Left renal cortex interstitium (tissue), 4 donors: ENCODE data around the gene RASA3. TPM values are rescaled to one million over a fixed set of nuclear protein-coding genes. Genes with fewer than 3 reads are reported as not detected.

Experiments used
- DNase-seq, 4 donors: peaks; one replicate each; pipeline ENCODE4 v3.0.0-alpha.2; 2013; ENCODE audit warnings: low read depth in 4 of 4, low spot score in 2 of 4, missing footprints in 1 of 4
- polyA plus RNA-seq, 4 donors: library from polyadenylated mRNA; unstranded; fragments of 120-200 nt; gene quantifications; one replicate each; pipeline ENCODE4 v1.2.1, GENCODE V29; 2013; ENCODE audit not compliant: insufficient read length in 4 of 4

The RASA3 gene
- polyA plus RNA-seq, 4 donors = 12.4 to 16.0 (median 13.8) TPM

DNA sequence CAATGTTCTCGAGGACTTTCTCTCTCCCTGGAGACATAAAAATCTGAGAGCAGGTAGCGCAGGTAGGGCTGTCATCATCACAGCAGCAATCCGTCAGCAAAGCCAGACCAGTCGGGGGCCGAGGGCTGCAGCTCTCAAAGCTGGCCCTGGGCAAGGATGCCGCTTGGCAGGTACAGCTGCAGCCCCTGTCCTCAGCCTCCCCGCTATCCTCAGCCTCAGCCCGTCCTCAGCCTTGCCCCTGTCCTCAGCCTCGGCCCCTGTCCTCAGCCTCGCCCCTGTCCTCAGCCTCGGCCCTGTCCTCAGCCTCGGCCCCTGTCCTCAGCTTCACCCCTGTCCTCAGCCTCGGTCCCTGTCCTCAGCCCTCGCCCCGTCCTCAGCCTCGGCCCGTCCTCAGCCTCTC is 169.4 kb downstream of the RASA3 start:
- DNase-seq = no peak

GRCh38 chr13:113962386-113962785 is 170.0 kb downstream of the RASA3 start:
- no peak for DNase-seq

DNA sequence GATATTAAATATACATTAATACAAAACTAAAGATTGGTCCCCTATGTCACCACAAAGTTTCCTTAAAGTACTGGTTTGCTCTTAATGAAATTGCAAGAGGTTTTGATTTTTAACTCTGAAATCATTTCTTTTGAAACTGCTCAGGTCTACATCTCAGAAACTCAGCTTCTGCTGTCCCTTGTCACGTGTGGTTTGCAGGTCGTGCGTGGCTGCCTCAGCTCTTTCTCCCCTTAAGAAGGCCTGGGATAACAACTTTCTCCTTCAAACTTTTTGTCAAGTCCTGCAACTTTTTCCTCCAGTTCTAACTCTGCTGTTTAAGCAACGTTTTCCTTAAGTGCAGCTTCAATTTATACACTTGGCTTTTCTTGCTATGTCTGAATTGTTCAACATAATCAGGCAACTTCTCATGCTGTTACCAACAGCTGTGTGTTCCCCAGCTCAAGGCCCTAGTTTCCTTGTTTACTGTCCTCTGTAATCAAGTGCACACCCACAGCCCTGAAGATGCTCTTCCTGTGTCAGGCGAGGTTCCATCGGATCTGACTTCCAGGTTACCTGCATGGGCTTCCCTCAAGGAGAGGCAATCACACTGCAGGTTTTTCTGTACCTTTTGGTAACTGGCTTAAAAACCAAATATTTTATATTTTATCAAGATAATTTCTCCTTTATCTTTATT is 172.0 kb downstream of the RASA3 start:
- DNase-seq = no peak

DNA sequence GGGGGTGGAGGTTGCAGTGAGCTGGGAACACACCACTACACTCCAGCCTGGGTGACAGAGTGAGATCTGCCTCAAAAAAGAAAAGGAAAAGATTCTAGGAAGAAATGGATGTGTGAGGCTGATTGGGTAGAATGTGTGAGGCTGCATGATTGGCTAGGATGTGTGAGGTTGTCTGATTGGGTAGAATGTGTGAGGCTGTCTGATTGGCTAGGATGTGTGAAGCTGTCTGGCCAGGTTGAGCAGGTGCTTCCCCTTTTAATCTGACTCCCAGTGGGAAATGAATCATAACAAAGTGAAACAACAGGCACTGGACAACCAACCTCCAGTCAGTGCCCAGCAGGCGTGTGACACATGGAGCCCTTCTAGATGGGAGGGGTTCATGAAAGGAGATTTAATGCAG is 173.2 kb downstream of the RASA3 start:
- DNase-seq = no peak

DNA sequence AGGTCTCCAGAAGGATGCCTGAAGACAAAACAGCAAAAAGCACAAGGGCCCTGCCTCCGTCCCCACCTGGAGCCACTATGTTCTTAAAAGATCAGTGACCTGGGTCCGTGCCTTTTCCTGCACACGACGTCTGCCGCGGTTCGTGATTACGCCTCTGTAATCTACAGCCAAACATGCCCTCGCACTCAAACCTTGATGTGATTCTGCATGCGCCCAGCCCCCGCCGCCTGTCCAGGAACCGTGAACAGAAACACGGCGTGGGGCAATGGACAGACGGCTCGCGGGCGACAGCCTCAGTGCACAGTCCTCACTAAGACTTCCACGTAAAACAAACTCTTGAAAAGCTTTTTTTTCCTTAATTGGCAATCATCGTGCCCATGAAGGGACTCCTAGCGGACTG is 174.1 kb downstream of the RASA3 start:
- DNase-seq = no peak

GRCh38 chr13:113956571-113956970 is 175.9 kb downstream of the RASA3 start:
- DNase-seq = no peak

DNA sequence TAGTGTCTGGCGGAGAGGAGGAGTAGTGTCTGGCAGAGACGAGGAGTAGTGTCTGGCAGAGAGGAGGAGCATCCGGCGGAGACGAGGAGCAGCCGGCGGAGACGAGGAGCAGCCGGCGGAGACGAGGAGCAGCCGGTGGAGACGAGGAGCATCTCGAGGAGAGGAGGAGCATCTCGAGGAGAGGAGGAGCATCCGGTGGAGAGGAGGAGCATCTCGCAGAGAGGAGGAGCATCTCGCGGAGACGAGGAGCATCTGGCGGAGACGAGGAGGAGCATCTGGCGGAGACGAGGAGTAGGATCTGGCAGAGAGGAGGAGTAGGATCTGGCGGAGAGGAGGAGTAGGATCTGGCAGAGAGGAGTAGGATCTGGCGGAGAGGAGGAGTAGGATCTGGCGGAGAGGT is 176.7 kb downstream of the RASA3 start:
- DNase-seq = no peak

GRCh38 chr13:113955235-113955634 is 177.2 kb downstream of the RASA3 start:
- no peak for DNase-seq

GRCh38 chr13:113954046-113954835 is 178.2 kb downstream of the RASA3 start:
- DNase-seq = no peak

- no peak for DNase-seq
Measured at GRCh38 chr13:113953561-113953960, 178.9 kb downstream of the RASA3 start.

GRCh38 chr13:113952983-113953520 is 179.4 kb downstream of the RASA3 start:
- DNase-seq = no peak

DNA sequence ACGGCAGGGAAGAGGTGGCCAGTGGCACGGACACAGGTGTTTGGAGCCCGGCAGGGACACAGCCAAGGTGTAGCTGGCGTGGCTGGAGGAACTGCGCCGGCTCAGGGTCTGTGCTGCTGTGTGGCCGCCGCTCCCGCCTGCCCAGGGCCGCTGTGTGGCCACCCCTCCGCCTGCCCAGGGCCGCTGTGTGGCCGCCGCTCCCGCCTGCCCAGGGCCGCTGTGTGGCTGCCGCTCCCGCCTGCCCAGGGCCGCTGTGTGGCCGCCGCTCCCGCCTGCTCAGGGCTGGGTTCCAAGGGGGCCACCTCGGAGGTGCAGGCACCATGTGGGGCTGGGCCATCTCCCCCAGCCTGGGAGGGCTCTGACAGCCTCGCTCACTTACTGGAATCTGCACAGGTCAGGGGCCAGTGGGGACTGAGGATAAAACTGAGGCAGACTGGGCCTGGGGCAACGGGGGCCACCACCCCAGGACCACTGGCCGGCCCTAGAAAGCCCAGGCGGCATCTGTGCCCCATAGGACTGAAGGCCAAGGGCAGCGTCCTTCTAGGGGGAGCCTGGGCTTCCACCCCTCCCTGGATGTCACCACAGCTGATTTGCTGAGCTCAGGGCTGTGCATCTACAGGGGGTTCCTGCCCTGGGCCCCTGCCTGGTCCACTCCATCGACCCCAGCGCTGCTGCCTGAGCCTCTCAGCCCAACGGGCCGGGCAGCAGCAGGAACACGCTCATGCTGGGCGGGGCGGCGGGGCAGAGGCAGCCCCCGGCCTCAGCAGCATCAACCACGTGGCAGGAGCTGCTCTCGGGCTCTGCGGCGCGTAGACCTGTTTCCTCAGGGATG is 180.1 kb downstream of the RASA3 start:
- no peak for DNase-seq

DNA sequence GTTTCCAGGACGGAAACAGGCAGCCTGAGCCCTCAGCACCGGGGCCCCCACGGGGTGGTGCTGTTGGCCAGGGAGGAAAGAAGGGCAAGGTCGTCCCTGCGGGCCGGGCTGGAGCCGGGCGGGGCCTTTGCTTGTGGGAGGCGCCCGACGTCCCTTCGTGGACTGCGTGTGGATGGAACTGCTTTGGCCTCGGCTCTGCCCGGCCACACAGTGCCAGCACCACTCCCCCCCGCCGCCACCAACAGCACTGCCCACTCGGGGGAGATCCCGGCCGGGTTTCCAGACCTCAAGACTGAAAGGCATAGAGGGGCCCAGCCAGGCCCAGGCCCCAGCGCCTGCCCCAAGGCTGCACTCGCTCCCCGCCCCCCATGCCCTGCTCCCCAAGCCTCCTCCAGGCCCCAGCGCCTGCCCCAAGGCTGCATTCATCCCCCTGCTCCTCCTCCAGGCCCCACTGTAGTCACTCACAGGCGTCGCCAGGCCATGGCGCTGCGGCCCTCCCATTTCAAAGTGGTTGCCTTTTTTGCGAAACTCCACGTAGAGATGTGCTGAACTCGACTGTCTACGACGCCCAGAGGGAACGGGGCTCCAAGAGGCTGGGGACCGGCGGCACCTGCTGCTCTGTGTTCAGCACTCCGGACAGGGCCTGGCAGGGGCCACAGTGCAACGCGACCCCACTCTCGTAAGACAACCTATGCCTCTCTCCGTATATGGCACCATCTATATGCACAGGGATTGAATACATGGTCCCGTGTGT is 181.0 kb downstream of the RASA3 start:
- DNase-seq = peak in 1 of 4 donors; percentile 46

- DNase-seq = no peak
Measured at GRCh38 chr13:113950451-113951245, 181.8 kb downstream of the RASA3 start.

DNA sequence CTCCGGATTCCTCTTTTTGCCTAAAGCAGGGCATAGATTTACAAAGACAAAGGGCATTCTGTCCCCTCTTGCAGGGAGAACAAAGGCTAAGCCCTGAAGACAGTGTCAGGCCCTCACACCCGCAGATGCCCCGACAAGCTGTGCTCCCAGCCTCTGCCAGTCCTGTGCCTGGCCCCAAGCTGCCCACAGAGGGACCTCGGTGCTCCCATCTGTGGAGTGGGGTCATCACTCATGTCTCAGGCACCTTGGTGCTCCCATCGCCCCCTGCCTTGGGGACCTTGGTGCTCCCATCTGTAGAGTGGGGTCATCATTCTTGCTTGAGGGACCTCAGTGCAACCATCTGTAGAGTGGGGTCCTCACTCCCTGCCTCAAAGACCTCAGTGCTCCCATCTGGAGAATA is 182.9 kb downstream of the RASA3 start:
- no peak for DNase-seq

DNA sequence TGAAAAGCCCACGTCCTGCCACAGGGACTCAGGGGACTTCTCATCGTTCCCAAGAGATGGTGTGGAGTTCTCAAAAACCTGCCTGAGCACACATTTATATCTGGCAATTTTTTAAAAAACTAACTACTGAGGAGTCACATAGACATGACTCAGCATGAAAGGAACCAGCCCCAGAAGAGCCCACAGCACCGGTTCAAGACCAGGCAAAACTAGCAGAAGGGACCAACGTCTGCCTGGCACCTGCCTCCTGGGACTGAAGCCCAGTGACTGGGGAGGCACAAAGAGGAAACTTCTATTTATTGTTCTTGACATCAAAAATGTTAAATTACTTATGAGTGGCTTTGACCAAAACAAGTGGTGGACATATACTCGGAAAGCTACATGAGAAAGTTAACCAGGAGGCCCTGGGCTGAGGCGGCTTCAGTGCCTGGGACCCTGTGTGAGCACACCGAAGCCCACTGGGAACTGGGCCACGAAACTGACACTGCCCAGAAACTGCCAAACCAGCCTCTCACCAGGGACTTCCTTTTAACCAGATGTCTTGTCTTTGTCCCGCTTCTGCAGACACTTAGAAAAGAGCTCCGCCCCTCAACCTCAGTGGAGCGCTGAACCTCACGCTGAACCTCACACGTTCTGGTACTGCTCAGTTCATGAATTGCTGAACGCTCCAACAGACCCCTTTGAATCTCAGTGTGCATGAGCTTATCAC is 184.2 kb downstream of the RASA3 start:
- no peak for DNase-seq

GRCh38 chr13:113947311-113948033 is 185.0 kb downstream of the RASA3 start:
- DNase-seq = no peak
